Measurements from ENCODE around the gene ANKMY1.

- TF ChIP-seq EP300 (IDR thresholded peaks at IDR 0.05) (no peak), POLR2AphosphoS5 (IDR thresholded peaks at IDR 0.05) (peak in 1 of 2 donors; percentile 8)
Measured at GRCh38 chr2:240579071-240579762, 21.4 kb upstream of the ANKMY1 start.
